Testis (tissue), 3 donors: ENCODE data around the gene PTTG2. TPM values are rescaled to one million over a fixed set of nuclear protein-coding genes. Genes with fewer than 3 reads are reported as not detected.

Experiments used
- DNase-seq: peaks from one replicate; pipeline ENCODE4 v3.0.0-alpha.2; 2019
- H3K27ac ChIP-seq, 2 donors: fragments of 200-600 bp; sonication (generic); one replicate each; pipeline ENCODE4 v1.5.1; 2019
- H3K27me3 ChIP-seq: fragments of 200-600 bp; sonication (generic); one replicate; pipeline ENCODE4 v1.5.1; 2019
- H3K36me3 ChIP-seq: fragments of 200-600 bp; sonication (generic); one replicate; pipeline ENCODE4 v1.5.1; 2017; ENCODE audit warnings: low read depth; ENCODE audit errors: missing control alignments
- H3K4me1 ChIP-seq: fragments of 200-600 bp; sonication (generic); one replicate; pipeline ENCODE4 v1.5.1; 2019
- H3K4me3 ChIP-seq, 2 donors: fragments of 200-600 bp; sonication (generic); one replicate each; pipeline ENCODE4 v1.5.1; 2017 to 2019
- H3K9me3 ChIP-seq: fragments of 200-600 bp; sonication (generic); one replicate; pipeline ENCODE4 v1.5.1; 2017
- CTCF ChIP-seq, 3 experiments: fragments of 450-650 bp in 2 of 3; fragments of 200-600 bp in 1 of 3; sonication (generic) in 1 of 3; IDR thresholded peaks; one replicate each; pipeline ENCODE4 v1.5.1; 2016 to 2019; ENCODE audit warnings: antibody characterized with exemption in 3 of 3, mild to moderate bottlenecking in 2 of 3, moderate library complexity in 1 of 3
- POLR2A ChIP-seq: fragments of 450-650 bp; IDR thresholded peaks from one replicate; pipeline ENCODE4 v1.6.1; 2017; ENCODE audit warnings: antibody characterized with exemption, mild to moderate bottlenecking, moderate library complexity
- WGBS, 2 donors: methylation state at CpG; one replicate each; pipeline ENCODE4 v1.1.5; 2018; 5-methylcytosine and 5-hydroxymethylcytosine counted together
- intact Hi-C: fragments of 100-400 bp; cut with DNase I; formaldehyde crosslinking; loops from one replicate; pipeline ENCODE4 v1.15.1; 2023; ENCODE audit warnings: low total_unique reads
- polyA plus RNA-seq: library from polyadenylated mRNA; stranded (reverse); fragments of 350-450 nt; fragmentation: Illumina TruSeq; extraction: RNeasy Lipid Tissue Mini Kit (QIAGEN cat#74804); gene quantifications from one replicate; pipeline ENCODE4 v1.2.3, GENCODE V29; 2014; ENCODE audit warnings: low read depth, low replicate concordance; ENCODE audit not compliant: insufficient read depth
- total RNA-seq, 2 donors: library from RNA; depleted of rRNA; stranded (reverse); fragments of >200 nt; gene quantifications; one replicate each; pipeline ENCODE4 v1.2.3, GENCODE V29; 2016

PTTG2 gene
- total and polyA plus RNA-seq, 3 donors from 2014 or later: 0.50 TPM; not detected in 2

- no peak for TF ChIP-seq CTCF (IDR thresholded peaks at IDR 0.05)
- TF ChIP-seq POLR2A: no peak
- no peaks in the 10 kb centered on the region for H3K9me3 ChIP-seq
- 91 to 93% methylated on average over 3 of the region's 3 CpGs for WGBS, 2 donors
- H3K4me1 ChIP-seq: peaks cover 18% of the 10 kb centered on the region
- no peak overlapping the region for H3K4me3 ChIP-seq
- H3K27ac ChIP-seq: no peak overlapping the region
- H3K36me3 ChIP-seq: no peaks in the 10 kb centered on the region
- intact Hi-C loops: no loop called here
- H3K27me3 ChIP-seq: no peaks in the 10 kb centered on the region
- DNase-seq: no peak
Measured at GRCh38 chr4:37999965-38000364, 39.8 kb downstream of the PTTG2 start.

GRCh38 chr4:38001927-38002326, 41.7 kb downstream of the PTTG2 start:
- H3K27me3 ChIP-seq: no peaks in the 10 kb centered on the region
- no peak overlapping the region for H3K4me3 ChIP-seq
- TF ChIP-seq POLR2A: no peak
- TF ChIP-seq CTCF (IDR thresholded peaks at IDR 0.05): no peak
- H3K36me3 ChIP-seq: no peaks in the 10 kb centered on the region
- 89 to 90% methylated on average over 3 of the region's 3 CpGs for WGBS, 2 donors
- no peak overlapping the region for H3K27ac ChIP-seq
- intact Hi-C loops: no loop called here
- peaks cover 21% of the 10 kb centered on the region for H3K4me1 ChIP-seq
- H3K9me3 ChIP-seq: no peaks in the 10 kb centered on the region
- DNase-seq: no peak

- H3K36me3 ChIP-seq: no peaks in the 10 kb centered on the region
- H3K4me1 ChIP-seq: peaks cover 21% of the 10 kb centered on the region
- no peak for DNase-seq
- H3K4me3 ChIP-seq: no peak overlapping the region
- no peaks in the 10 kb centered on the region for H3K27me3 ChIP-seq
- no peaks in the 10 kb centered on the region for H3K9me3 ChIP-seq
- H3K27ac ChIP-seq: no peak overlapping the region
- TF ChIP-seq CTCF (IDR thresholded peaks at IDR 0.05) (no peak), POLR2A (no peak)
- WGBS, 2 donors: 92 to 96% methylated on average over 3 of the region's 3 CpGs
- intact Hi-C loops: no loop called here
Measured at GRCh38 chr4:38002451-38003071, 42.4 kb downstream of the PTTG2 start.

- DNase-seq: no peak
- Histone ChIP-seq H3K27ac (no peak overlapping the region), H3K27me3 (no peaks in the 10 kb centered on the region), H3K9me3 (no peaks in the 10 kb centered on the region), H3K4me1 (peaks cover 21% of the 10 kb centered on the region), H3K36me3 (no peaks in the 10 kb centered on the region), H3K4me3 (no peak overlapping the region)
- intact Hi-C loops: no loop called here
- WGBS, 2 donors: 63 to 67% methylated on average over 3 of the region's 3 CpGs
- no peak for TF ChIP-seq CTCF (IDR thresholded peaks at IDR 0.05)
- no peak for TF ChIP-seq POLR2A
Measured at GRCh38 chr4:38003102-38003501, 42.9 kb downstream of the PTTG2 start.

GRCh38 chr4:38003628-38004027, 43.4 kb downstream of the PTTG2 start:
- Histone ChIP-seq H3K4me3 (no peak overlapping the region), H3K9me3 (no peaks in the 10 kb centered on the region), H3K36me3 (no peaks in the 10 kb centered on the region), H3K4me1 (peaks cover 21% of the 10 kb centered on the region), H3K27ac (no peak overlapping the region), H3K27me3 (no peaks in the 10 kb centered on the region)
- TF ChIP-seq CTCF (IDR thresholded peaks at IDR 0.05) (no peak), POLR2A (no peak)
- WGBS, 2 donors: 90 to 92% methylated on average over 1 of the region's 1 CpG
- no peak for DNase-seq
- intact Hi-C loops: no loop called here
